IPS DF 4.7 (cell line): Measurements from ENCODE around the gene METRNL.

Experiments
- DNase-seq: peaks from one replicate; pipeline ENCODE4 v3.0.0-alpha.2; 2013; ENCODE audit warnings: low spot score; ENCODE audit errors: extremely low read depth

Gene METRNL

GRCh38 chr17:83067071-83067717 is 12.2 kb upstream of the METRNL start:
- DNase-seq, result no peak

- DNase-seq, result no peak
Observed at GRCh38 chr17:83067718-83068261, 11.6 kb upstream of the METRNL start.

- DNase-seq, result no peak
Observed at GRCh38 chr17:83068641-83069570, 10.5 kb upstream of the METRNL start.

DNA sequence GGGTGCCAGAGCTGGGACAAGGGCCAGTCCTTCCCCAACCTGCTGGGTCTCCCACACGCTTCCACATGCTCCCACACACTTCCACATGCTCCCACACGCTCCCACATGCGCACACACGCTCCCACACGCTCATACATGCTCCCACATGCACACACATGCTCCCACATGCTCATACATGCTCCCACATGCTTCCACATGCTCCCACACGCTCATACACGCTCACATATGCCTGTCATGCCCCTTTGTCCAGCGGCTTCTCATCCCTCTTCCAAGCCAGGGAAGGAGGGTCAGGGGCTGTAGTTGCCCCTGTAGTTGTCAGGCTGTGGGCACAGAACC is 9.9 kb upstream of the METRNL start:
- DNase-seq, result no peak

- DNase-seq, result no peak
Observed at GRCh38 chr17:83069931-83070742, 9.3 kb upstream of the METRNL start.

DNA sequence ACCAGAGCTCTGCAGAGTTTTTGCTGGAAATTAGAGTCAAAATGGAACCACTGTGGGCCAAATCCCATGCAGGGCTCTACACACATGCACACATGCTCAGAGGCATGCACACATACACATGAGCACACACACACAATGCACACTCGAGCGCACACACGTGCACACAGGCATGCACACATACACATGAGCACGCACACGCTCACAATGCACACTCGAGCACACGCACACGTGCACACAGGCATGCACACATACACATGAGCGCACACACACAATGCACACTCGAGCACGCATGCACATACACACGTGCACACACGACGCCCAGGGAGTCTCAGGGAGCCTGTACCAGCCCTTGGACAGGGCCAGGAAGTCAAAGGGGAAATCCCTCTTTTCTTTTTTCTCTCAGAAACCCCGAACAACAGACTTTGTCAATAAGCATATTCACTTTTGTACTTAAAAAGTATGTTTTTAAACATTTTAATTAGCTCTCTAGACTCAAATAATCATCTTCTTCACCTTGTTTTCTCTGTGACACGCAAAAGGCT is 8.5 kb upstream of the METRNL start:
- no peak for DNase-seq

DNA sequence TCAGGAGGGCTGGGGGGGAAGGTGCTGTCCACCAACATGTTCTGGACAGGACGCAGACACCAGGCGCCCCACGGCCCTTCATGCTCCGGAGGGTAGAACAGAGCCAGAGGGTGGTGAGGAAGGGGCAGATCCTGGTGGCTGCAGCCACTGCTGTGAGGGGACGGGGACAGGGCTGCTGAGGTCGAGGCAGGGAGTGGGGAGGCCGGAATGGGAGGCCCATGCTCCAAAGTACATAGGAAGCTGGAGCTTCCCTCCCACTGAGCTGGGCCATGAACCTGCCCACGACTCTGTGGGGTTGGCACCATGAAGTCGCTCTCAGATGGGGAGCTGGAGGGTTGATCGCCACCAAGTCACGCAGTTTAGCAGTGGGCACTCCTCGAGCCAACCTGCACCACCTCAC is 8.0 kb upstream of the METRNL start:
- DNase-seq, result no peak

DNA sequence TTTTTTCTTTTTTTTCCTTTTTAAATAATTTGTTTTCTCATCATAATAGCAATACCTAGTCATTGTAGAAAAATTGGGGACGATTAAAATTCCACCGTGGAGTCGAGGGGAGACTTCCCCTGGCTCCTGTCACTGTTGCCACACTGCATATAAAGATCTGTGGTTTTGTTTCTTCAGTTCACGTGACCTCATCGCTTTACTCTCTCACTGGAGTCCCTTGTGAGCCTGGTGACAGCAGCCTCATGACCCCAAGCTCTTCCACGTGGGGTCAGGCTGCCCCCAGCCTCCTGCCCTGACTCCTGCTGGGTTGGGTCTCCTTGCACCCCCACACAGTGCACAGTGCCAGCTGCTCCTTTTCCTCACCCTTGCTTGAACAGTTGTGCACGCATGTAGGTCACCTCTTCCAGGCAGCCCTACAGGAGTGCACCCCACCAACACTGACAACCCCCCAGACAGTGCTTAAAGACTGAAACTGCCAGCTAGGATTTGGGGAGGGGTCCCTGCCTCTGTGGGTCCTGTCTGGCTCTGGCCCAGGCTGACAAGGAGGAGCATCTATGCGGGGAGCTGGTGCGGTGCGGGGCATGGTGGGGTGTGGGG is 7.3 kb upstream of the METRNL start:
- no peak for DNase-seq

DNA sequence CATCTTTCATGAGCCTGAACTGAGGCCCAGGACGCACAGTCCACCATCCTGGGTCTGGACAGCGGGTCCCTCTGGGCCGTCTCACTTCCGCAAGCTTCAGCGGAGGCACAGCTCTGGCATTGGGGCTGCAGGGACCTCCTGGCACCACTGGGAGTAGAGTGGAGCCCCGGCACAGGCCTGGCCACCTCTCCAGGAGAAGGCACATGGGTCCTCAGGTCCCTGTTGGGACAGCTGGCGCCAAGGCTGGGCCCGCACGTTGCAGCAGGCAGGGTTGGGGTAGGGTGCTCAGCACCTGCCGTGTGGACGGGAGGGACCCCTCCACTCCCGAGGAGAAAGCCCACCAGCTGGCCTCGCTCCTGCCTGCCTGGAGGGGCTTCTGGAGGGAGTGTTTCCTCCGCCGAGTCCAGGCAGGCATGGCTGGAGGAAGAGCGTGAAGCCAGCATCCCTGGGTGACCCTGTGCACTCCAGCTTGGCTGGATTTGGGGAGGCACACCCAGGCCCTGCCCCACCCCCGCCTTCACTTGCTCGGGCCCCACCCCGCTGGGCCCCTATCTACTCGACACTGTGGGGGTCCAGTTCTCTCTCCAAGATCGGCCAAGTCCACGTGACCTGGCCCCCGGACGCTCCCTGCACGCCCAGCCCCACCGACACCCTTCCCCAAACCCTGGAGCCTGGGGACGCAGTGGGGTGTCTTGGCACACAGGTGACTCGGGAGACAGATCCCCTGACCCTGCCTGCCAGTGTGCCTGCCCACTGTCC is 6.6 kb upstream of the METRNL start:
- no peak for DNase-seq

GRCh38 chr17:83073389-83074063 is 5.9 kb upstream of the METRNL start:
- no peak for DNase-seq

GRCh38 chr17:83074486-83075223 is 4.8 kb upstream of the METRNL start:
- no peak for DNase-seq

DNA sequence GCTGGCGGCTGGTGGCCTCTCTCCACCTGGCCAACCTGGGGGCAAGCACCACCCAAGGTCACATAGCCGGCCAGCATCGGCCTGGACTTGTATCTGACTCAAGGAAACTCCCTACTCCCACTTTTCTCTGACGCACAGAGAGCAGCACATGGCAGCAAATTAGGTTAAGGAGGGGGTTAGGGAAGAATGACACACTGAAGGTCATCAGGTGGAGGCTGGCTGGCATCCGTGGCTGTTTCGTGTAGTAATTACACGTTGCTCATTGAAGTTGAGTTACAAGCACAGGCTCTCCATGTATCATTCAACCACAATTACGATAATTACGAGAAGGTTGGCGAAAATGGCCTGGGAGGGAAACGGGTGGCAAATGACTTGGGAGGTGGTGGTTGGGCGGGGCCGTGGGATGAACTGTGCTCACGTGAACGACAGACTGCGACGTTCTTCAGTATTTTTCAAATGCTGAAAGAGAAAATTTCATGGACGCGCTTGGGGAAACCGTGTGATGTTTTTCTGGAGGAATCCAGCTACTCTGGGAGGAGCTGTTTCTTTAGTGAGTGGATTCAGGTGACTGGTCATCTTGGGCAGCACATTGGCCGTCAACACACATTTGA is 4.0 kb upstream of the METRNL start:
- DNase-seq, result no peak

DNA sequence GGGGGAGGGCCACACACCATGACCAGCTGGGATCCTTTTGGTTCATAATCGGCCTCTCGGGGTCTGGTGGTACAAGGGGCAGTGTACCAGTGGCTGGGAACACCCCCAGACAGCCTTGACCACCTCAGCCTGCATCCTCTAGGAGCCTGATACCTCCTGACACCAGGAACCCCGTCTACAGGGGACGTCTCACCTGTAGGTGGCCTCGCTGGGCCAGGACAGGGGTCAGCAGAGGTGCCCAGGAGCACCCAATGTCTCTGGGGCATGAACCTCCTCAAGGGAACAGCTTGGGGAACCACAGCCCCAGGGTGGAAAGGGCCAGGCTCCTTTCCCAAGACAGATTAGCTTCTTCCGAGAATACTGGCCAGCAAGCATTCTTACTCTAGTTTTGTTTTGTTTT is 2.5 kb upstream of the METRNL start:
- no peak for DNase-seq

- no peak for DNase-seq
Observed at GRCh38 chr17:83077411-83077810, 2.0 kb upstream of the METRNL start.

DNA sequence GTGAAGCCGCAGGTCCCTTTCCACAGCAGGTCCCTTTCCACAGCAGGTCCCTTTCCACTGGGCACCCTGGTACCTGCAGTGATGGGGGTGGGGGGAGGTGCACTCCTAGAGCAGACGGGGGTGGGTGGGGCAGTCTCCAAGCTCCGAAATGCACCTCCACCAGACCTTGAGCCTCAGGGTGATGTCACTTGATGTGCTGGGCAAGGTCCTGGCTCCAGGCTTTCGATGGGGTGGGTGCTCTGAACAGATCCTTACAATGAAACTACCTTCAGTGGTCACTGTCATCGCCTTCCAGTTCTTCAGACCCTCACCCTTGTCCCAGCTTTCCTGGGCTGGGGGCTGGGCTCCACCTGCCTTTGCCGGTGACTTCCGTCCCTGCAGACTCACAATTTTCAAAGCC is 1.5 kb upstream of the METRNL start:
- no peak for DNase-seq

- no peak for DNase-seq
Observed at GRCh38 chr17:83078378-83079351, 744 bp upstream of the METRNL start.

DNA sequence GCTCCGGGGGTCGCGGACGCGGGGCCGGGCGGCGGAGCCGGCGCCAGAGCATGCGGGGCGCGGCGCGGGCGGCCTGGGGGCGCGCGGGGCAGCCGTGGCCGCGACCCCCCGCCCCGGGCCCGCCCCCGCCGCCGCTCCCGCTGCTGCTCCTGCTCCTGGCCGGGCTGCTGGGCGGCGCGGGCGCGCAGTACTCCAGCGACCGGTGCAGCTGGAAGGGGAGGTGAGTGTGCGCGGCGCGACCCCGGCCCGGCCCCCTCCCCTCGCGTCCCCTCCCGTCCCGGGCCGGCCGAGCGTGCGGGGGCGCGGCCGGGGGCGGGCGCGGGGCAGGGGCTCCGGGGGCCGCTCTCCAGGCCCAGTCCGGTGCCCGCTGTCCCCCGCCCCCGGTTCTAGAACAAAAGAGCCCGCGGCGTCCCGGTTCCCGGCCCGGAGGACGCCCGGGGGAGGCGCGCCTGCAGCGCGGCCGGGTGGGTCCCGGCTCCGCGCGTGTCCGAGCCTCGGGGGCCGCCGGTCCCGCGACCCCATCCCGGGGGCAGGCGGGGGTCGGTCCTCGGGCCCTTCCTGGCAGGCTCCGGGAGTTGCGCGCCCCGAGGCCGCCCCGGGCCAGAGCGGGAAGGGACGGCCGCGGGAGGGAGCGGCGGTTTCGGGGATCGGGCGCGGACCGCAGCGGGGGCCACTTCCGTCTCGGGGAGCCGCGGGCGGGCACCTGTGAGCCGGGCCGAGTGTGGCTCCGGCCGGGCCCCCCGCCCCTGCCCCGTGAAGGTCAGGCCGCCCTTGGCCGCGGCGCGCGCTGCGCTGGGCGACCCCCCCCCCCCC is 563 bp downstream of the METRNL start:
- DNase-seq, result no peak
